K562 (cell line): Measurements from ENCODE around the gene VDAC2. TPM values are rescaled to one million over a fixed set of nuclear protein-coding genes. Genes with fewer than 3 reads are reported as not detected.

Experiments used
- DIDO1 ChIP-seq: fragments of 450-650 bp; IDR thresholded peaks from 2 replicates; pipeline ENCODE4 v1.6.1; 2016; ENCODE audit warnings: low read depth, missing biosample characterization, missing genetic modification characterization
- ELF1 ChIP-seq: fragments of 200-800 bp; sonication (Bioruptor generic); IDR thresholded peaks from 2 replicates; pipeline ENCODE4 v1.6.1; 2016; ENCODE audit warnings: missing genetic modification characterization, missing compliant biosample characterization
- JUNB ChIP-seq: fragments of 450-650 bp; formaldehyde crosslinking; conservative IDR thresholded peaks from 2 replicates; pipeline ENCODE4 v1.4.0; 2020; ENCODE audit warnings: mild to moderate bottlenecking
- MXI1 ChIP-seq: IDR thresholded peaks from 2 replicates; pipeline ENCODE4 v1.6.1; 2011; ENCODE audit warnings: low read depth, mild to moderate bottlenecking, improper control_type of control experiment, low read length
- MYC ChIP-seq, 2 experiments: fragments of 250-450 bp in 1 of 2; sonication (Bioruptor Pico) in 1 of 2; IDR thresholded peaks; 2 replicates each; pipeline versions ENCODE4 v1.5.1 to v1.6.1; 2012 to 2021; ENCODE audit warnings: low read depth in 2 of 2, borderline replicate concordance in 1 of 2, improper control_type of control experiment in 1 of 2, low read length in 1 of 2, mild to moderate bottlenecking in 1 of 2, moderate library complexity in 1 of 2
- NR2C1 ChIP-seq, 2 experiments: fragments of 450-650 bp; IDR thresholded peaks; 2 replicates each; pipeline ENCODE4 v1.6.1; 2017; ENCODE audit warnings: mild to moderate bottlenecking in 2 of 2, antibody characterized with exemption in 1 of 2, inconsistent platforms in 1 of 2, missing compliant biosample characterization in 1 of 2, missing genetic modification characterization in 1 of 2
- POLR3A ChIP-seq: IDR thresholded peaks from 2 replicates; pipeline ENCODE4 v1.6.1; 2011; ENCODE audit warnings: borderline replicate concordance, mild to moderate bottlenecking, moderate library complexity; ENCODE audit not compliant: insufficient read length, insufficient read depth; ENCODE audit errors: extremely low read depth
- RBM17 ChIP-seq: fragments of 200-400 bp; formaldehyde crosslinking; IDR thresholded peaks from 2 replicates; pipeline ENCODE4 v1.6.1; 2017; ENCODE audit warnings: low read depth, mild to moderate bottlenecking, low read length, borderline replicate concordance
- TEAD2 ChIP-seq: fragments of 450-650 bp; IDR thresholded peaks from 2 replicates; pipeline ENCODE4 v1.6.1; 2016; ENCODE audit warnings: missing genetic modification characterization, control low read depth, missing compliant biosample characterization
- ZNF407 ChIP-seq: fragments of 450-650 bp; IDR thresholded peaks from 2 replicates; pipeline ENCODE4 v1.6.1; 2016; ENCODE audit warnings: low read depth
- ZNF766 ChIP-seq: fragments of 200-800 bp; sonication (Bioruptor generic); conservative IDR thresholded peaks from 2 replicates; pipeline ENCODE4 v1.6.1; 2016; ENCODE audit warnings: missing genetic modification characterization, missing compliant biosample characterization
- polyA plus RNA-seq, 8 experiments: library from polyadenylated mRNA; depleted of rRNA in 4 of 8; stranded (reverse) in 5 of 8; unstranded in 3 of 8; fragments of >200 nt; fragmentation: Nextera tagmentation in 2 of 8; fragmentation: Illumina TruSeq in 1 of 8; extraction: Ambion mirVana in 2 of 8; extraction: Trizol in 1 of 8; gene quantifications; 2 replicates each; pipeline versions ENCODE4 v1.2.1 to v1.2.3, GENCODE V29; 2011 to 2014; ENCODE audit warnings: inconsistent platforms in 1 of 8, missing spikeins in 1 of 8
- total RNA-seq, 7 experiments: library from RNA; depleted of rRNA in 6 of 7; stranded (reverse); fragments of >200 nt in 6 of 7; fragmentation: Illumina TruSeq in 2 of 7; extraction: Trizol in 2 of 7; gene quantifications; 2 replicates each; pipeline versions ENCODE4 v1.2.1 to v1.2.3, GENCODE V29; 2011 to 2021; ENCODE audit warnings: low replicate concordance in 1 of 7
- TF ChIP-seq, protein P1 (sequence below): fragments of 200-800 bp; sonication (Bioruptor generic); IDR thresholded peaks from 2 replicates; pipeline ENCODE4 v1.6.1; 2016; ENCODE audit warnings: missing genetic modification characterization, missing compliant biosample characterization

The VDAC2 gene
- total and polyA plus RNA-seq, 9 of the 15 experiments (the other 6 are each of a cell fraction or from before 2014, with no cell fraction given), result 139 to 450 (median 250) TPM

- no peak for TF ChIP-seq RBM17
- no peak for TF ChIP-seq JUNB (CRISPR knock-in tag)
- TF ChIP-seq MYC (IDR thresholded peaks at IDR 0.05; ENCODE audit: low read depth, low read length), result no peak
- no peak for TF ChIP-seq MYC (CRISPR knock-in tag; IDR thresholded peaks at IDR 0.05; ENCODE audit: borderline replicate concordance, low read depth)
- TF ChIP-seq ELF1, result 0 out of 2 replicates have a peak, but pooled peaks have one; percentile 18
- no peak for TF ChIP-seq ZNF766 (CRISPR knock-in tag)
- TF ChIP-seq MXI1, result no peak
- TF ChIP-seq ZNF407, result no peak
- TF ChIP-seq POLR3A, result no peak
- TF ChIP-seq NR2C1 (IDR thresholded peaks at IDR 0.05), result no peak
- TF ChIP-seq NR2C1 (tag; IDR thresholded peaks at IDR 0.05), result 0 out of 2 replicates have a peak, but pooled peaks have one; percentile 22
- TF ChIP-seq, protein P1, sequence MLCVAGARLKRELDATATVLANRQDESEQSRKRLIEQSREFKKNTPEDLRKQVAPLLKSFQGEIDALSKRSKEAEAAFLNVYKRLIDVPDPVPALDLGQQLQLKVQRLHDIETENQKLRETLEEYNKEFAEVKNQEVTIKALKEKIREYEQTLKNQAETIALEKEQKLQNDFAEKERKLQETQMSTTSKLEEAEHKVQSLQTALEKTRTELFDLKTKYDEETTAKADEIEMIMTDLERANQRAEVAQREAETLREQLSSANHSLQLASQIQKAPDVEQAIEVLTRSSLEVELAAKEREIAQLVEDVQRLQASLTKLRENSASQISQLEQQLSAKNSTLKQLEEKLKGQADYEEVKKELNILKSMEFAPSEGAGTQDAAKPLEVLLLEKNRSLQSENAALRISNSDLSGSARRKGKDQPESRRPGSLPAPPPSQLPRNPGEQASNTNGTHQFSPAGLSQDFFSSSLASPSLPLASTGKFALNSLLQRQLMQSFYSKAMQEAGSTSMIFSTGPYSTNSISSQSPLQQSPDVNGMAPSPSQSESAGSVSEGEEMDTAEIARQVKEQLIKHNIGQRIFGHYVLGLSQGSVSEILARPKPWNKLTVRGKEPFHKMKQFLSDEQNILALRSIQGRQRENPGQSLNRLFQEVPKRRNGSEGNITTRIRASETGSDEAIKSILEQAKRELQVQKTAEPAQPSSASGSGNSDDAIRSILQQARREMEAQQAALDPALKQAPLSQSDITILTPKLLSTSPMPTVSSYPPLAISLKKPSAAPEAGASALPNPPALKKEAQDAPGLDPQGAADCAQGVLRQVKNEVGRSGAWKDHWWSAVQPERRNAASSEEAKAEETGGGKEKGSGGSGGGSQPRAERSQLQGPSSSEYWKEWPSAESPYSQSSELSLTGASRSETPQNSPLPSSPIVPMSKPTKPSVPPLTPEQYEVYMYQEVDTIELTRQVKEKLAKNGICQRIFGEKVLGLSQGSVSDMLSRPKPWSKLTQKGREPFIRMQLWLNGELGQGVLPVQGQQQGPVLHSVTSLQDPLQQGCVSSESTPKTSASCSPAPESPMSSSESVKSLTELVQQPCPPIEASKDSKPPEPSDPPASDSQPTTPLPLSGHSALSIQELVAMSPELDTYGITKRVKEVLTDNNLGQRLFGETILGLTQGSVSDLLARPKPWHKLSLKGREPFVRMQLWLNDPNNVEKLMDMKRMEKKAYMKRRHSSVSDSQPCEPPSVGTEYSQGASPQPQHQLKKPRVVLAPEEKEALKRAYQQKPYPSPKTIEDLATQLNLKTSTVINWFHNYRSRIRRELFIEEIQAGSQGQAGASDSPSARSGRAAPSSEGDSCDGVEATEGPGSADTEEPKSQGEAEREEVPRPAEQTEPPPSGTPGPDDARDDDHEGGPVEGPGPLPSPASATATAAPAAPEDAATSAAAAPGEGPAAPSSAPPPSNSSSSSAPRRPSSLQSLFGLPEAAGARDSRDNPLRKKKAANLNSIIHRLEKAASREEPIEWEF (CRISPR knock-in tag), result no peak
- TF ChIP-seq DIDO1, result no peak
- TF ChIP-seq TEAD2 (tag), result no peak
Observed at GRCh38 chr10:75165684-75166622, 44.6 kb upstream of the VDAC2 start (continued).
